ENCODE measurements around the gene GAREM1. TPM values are rescaled to one million over a fixed set of nuclear protein-coding genes. Genes with fewer than 3 reads are reported as not detected.

Gene GAREM1
- total RNA-seq, 1 experiment from 2014 or later, result 4.7 TPM

DNA sequence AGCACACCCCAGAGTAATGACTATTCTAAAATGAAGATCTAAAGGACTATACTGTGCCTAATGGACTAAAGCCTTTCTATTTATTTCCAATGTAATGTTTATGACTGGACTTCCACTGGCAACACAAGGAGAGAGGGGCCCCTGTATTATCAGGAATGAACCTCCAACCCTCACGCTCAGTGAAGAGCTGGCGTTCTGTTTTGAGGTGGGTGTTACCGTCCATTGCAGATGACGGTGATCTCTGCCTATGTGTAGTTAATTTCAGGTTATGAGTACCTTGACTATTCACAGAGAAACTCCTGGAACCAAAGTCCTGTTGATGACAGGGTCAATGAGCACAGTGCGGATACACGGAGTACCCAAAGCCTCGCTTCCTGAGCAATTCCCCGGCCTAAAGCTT lies 195.5 kb downstream of the GAREM1 start:
- in situ Hi-C loops (cut with HindIII; ENCODE audit: low pct_unique_long_range_greater_than_20kb, low sequenced_read_pairs), result no loop called here
- ChIA-PET POLR2A (no interaction called here), CTCF (no interaction called here)
- Histone ChIP-seq H3K27ac (ENCODE audit: low read length) (no peak overlapping the region), H3K27me3 (ENCODE audit: control insufficient read depth, insufficient read depth, low read length) (no peaks in the 10 kb centered on the region), H3K4me3 (ENCODE audit: low read depth in 2 of 2, low read length in 2 of 2) (no peak overlapping the region), H3K36me3 (ENCODE audit: control insufficient read depth, insufficient read depth, low read length) (no peaks in the 10 kb centered on the region; the same call in 1 of the 2 replicates), H3K9me3 (ENCODE audit: control insufficient read depth, insufficient read depth, low read depth, low read length) (no peaks in the 10 kb centered on the region), H3K4me1 (ENCODE audit: control insufficient read depth, insufficient read depth, low read length) (no peaks in the 10 kb centered on the region)
- BruUV-seq (replicated peaks), result no TSS peak
- DNase-seq (ENCODE audit: low read depth, low spot score), result no peak
- TF ChIP-seq, protein P1, sequence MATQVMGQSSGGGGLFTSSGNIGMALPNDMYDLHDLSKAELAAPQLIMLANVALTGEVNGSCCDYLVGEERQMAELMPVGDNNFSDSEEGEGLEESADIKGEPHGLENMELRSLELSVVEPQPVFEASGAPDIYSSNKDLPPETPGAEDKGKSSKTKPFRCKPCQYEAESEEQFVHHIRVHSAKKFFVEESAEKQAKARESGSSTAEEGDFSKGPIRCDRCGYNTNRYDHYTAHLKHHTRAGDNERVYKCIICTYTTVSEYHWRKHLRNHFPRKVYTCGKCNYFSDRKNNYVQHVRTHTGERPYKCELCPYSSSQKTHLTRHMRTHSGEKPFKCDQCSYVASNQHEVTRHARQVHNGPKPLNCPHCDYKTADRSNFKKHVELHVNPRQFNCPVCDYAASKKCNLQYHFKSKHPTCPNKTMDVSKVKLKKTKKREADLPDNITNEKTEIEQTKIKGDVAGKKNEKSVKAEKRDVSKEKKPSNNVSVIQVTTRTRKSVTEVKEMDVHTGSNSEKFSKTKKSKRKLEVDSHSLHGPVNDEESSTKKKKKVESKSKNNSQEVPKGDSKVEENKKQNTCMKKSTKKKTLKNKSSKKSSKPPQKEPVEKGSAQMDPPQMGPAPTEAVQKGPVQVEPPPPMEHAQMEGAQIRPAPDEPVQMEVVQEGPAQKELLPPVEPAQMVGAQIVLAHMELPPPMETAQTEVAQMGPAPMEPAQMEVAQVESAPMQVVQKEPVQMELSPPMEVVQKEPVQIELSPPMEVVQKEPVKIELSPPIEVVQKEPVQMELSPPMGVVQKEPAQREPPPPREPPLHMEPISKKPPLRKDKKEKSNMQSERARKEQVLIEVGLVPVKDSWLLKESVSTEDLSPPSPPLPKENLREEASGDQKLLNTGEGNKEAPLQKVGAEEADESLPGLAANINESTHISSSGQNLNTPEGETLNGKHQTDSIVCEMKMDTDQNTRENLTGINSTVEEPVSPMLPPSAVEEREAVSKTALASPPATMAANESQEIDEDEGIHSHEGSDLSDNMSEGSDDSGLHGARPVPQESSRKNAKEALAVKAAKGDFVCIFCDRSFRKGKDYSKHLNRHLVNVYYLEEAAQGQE (IDR thresholded peaks at IDR 0.05; ENCODE audit: insufficient read depth in 1 of 2, low read depth in 2 of 2, low read length in 1 of 2), result no peak
- TF ChIP-seq, protein P2, sequence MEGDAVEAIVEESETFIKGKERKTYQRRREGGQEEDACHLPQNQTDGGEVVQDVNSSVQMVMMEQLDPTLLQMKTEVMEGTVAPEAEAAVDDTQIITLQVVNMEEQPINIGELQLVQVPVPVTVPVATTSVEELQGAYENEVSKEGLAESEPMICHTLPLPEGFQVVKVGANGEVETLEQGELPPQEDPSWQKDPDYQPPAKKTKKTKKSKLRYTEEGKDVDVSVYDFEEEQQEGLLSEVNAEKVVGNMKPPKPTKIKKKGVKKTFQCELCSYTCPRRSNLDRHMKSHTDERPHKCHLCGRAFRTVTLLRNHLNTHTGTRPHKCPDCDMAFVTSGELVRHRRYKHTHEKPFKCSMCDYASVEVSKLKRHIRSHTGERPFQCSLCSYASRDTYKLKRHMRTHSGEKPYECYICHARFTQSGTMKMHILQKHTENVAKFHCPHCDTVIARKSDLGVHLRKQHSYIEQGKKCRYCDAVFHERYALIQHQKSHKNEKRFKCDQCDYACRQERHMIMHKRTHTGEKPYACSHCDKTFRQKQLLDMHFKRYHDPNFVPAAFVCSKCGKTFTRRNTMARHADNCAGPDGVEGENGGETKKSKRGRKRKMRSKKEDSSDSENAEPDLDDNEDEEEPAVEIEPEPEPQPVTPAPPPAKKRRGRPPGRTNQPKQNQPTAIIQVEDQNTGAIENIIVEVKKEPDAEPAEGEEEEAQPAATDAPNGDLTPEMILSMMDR (IDR thresholded peaks at IDR 0.05), result no peak
- intact Hi-C loops (cut with micrococcal nuclease; ENCODE audit: unreplicated experiment), result no loop called here
- ATAC-seq, result no peak

DNA sequence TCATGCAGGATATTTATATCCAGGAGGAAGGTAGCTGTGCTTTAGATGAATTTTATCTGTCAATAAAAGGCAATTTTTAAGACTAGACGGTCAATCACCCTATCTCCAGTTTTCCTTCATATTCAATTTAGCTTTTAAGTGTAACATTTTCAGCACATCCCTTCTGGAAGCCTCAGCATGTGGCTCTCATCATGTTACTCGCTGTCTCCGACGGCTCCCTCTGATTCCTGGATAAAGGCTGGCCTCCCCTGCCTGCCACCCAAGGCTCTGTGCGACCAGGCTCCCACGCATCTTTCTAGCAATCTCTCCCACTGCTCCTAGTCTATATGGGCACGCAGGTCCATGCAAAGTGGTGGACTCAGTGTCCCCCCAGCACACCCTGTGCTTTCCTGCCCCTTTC lies 196.4 kb downstream of the GAREM1 start:
- Histone ChIP-seq H3K4me1 (ENCODE audit: control insufficient read depth, insufficient read depth, low read length) (no peaks in the 10 kb centered on the region), H3K4me3 (ENCODE audit: low read depth in 2 of 2, low read length in 2 of 2) (no peak overlapping the region), H3K27me3 (ENCODE audit: control insufficient read depth, insufficient read depth, low read length) (no peaks in the 10 kb centered on the region), H3K9me3 (ENCODE audit: control insufficient read depth, insufficient read depth, low read depth, low read length) (no peaks in the 10 kb centered on the region), H3K27ac (ENCODE audit: low read length) (no peak overlapping the region), H3K36me3 (ENCODE audit: control insufficient read depth, insufficient read depth, low read length) (no peaks in the 10 kb centered on the region; the same call in 1 of the 2 replicates)
- in situ Hi-C loops (cut with HindIII; ENCODE audit: low pct_unique_long_range_greater_than_20kb, low sequenced_read_pairs) (no loop called here), intact Hi-C loops (cut with micrococcal nuclease; ENCODE audit: unreplicated experiment) (loop anchor here (5.0 kb wide), 1 partner anchor 278 kb away; no protein-coding TSS in a partner anchor)
- no TSS peak for BruUV-seq (replicated peaks)
- TF ChIP-seq SIN3A (IDR thresholded peaks at IDR 0.05; ENCODE audit: borderline replicate concordance, insufficient read depth, low read depth, low read length), result no peak
- no peak for TF ChIP-seq TCF7L2 (IDR thresholded peaks at IDR 0.05; ENCODE audit: low read depth, low read length)
- no peak for TF ChIP-seq POLR2AphosphoS5 (IDR thresholded peaks at IDR 0.05; ENCODE audit: low read depth, low read length)
- TF ChIP-seq, protein P1 (IDR thresholded peaks at IDR 0.05; ENCODE audit: insufficient read depth in 1 of 2, low read depth in 2 of 2, low read length in 1 of 2), result no peak
- TF ChIP-seq, protein P2 (IDR thresholded peaks at IDR 0.05), result no peak
- ATAC-seq (no peak), DNase-seq (ENCODE audit: low read depth, low spot score) (no peak)
- ChIA-PET CTCF (no interaction called here), POLR2A (no interaction called here)

Measured in Panc1 (cell line).